ENCODE results near the gene PEF1.

- no peak for TF ChIP-seq EZH2 (IDR thresholded peaks at IDR 0.05; ENCODE audit: borderline replicate concordance, insufficient read depth, low read depth, low read length, poor library complexity, severe bottlenecking)
- TF ChIP-seq, protein P1, sequence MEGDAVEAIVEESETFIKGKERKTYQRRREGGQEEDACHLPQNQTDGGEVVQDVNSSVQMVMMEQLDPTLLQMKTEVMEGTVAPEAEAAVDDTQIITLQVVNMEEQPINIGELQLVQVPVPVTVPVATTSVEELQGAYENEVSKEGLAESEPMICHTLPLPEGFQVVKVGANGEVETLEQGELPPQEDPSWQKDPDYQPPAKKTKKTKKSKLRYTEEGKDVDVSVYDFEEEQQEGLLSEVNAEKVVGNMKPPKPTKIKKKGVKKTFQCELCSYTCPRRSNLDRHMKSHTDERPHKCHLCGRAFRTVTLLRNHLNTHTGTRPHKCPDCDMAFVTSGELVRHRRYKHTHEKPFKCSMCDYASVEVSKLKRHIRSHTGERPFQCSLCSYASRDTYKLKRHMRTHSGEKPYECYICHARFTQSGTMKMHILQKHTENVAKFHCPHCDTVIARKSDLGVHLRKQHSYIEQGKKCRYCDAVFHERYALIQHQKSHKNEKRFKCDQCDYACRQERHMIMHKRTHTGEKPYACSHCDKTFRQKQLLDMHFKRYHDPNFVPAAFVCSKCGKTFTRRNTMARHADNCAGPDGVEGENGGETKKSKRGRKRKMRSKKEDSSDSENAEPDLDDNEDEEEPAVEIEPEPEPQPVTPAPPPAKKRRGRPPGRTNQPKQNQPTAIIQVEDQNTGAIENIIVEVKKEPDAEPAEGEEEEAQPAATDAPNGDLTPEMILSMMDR (IDR thresholded peaks at IDR 0.05) = no peak
Observed at GRCh38 chr1:31602081-31602480, 42.6 kb downstream of the PEF1 start.
